Astrocyte of the cerebellum (primary cell): ENCODE data around the gene NEAT1.

Experiments
- DNase-seq: peaks from one replicate; pipeline ENCODE4 v3.0.0-alpha.2; 2011; ENCODE audit warnings: low read depth
- H3K4me3 ChIP-seq: 2 replicates; pipeline ENCODE4 v1.5.1; 2011; ENCODE audit warnings: mild to moderate bottlenecking, low read depth, low read length, moderate library complexity
- in situ Hi-C: cut with HindIII; loops from 2 replicates; pipeline ENCODE4 v1.10.0; 2017; ENCODE audit warnings: low sequenced_read_pairs
- TF ChIP-seq, protein P1 (sequence below): IDR thresholded peaks from 2 replicates; pipeline ENCODE4 v1.5.1; 2012; ENCODE audit warnings: low read length, low read depth, moderate library complexity, mild to moderate bottlenecking; ENCODE audit errors: missing control alignments

NEAT1 gene

DNA sequence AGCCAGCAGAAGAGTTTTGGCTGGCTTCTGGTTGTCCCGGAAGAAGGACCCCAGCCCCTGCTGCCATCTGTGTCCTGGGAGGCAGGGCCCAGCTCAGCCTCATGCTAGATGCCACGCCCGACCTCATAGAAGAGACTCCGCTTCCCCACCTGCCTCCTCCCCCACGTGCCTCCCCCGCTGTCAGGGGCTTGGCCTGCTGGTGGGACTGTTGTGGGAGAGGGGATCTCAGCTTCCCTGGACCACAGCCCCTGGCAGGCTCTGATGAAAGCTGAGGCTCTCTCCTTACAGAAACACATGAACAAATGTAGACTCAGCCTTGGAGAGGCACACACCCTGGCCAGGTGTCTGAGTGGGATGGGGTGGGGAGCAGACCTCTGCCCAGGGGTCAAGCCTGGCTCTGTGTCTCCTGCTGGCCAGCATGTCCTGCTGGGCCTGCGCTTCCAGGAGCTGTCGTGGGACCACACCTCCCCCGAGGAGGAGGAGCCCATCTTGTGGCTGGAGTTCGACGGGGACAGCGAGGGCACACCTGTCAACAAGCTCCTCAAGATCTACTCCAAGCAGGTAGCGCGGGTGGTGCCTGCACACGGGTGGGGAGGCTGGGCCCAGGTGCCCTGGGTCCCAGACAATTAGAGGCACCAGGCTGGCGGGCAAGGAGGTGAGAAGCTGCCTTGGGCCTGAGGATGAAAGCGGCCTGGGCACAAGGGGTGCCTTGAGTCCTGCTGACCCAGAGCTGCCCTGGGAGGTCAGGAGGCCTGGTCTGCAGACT lies 22.1 kb upstream of the NEAT1 start:
- H3K4me3 ChIP-seq: no peak overlapping the region
- in situ Hi-C loops: no loop called here
- TF ChIP-seq, protein P1, sequence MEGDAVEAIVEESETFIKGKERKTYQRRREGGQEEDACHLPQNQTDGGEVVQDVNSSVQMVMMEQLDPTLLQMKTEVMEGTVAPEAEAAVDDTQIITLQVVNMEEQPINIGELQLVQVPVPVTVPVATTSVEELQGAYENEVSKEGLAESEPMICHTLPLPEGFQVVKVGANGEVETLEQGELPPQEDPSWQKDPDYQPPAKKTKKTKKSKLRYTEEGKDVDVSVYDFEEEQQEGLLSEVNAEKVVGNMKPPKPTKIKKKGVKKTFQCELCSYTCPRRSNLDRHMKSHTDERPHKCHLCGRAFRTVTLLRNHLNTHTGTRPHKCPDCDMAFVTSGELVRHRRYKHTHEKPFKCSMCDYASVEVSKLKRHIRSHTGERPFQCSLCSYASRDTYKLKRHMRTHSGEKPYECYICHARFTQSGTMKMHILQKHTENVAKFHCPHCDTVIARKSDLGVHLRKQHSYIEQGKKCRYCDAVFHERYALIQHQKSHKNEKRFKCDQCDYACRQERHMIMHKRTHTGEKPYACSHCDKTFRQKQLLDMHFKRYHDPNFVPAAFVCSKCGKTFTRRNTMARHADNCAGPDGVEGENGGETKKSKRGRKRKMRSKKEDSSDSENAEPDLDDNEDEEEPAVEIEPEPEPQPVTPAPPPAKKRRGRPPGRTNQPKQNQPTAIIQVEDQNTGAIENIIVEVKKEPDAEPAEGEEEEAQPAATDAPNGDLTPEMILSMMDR: no peak
- no peak for DNase-seq

DNA sequence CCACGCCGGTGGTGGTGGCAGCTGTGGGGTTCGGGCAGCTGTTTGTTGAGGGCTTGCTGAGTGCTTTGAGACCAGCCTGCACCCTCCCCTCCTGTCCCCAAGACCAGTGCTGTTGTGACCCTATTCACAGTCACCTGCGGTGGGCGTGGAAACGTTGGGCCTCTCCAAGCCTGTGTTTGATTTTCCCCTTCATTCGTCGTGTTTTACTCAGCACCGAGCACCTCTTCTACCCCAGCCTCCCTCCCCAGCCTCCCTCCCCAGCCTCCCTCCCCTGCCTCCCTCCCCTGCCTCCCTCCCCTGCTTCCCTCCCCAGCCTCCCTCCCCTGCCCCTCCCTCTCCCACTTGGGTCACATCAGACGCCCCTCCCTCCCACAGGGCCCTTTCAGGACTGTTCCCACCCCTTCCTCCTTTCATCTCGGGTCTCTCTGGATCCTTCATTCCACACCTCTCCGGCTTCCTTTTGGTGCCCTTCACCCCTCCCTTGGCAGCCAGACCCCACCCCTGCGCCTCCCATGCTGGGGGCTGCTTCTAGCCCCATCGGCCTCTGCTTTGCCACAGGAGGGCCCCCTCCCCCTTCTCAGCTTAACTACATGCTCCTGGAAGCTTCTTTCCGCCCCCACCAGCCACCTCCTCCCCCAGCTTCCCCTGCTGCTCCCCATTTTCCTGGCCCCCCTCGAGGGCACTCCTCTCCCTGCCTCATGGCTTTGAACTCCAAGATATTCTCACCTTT lies 21.4 kb upstream of the NEAT1 start:
- no peak for DNase-seq
- TF ChIP-seq, protein P1: no peak
- in situ Hi-C loops: no loop called here
- H3K4me3 ChIP-seq: no peak overlapping the region

DNA sequence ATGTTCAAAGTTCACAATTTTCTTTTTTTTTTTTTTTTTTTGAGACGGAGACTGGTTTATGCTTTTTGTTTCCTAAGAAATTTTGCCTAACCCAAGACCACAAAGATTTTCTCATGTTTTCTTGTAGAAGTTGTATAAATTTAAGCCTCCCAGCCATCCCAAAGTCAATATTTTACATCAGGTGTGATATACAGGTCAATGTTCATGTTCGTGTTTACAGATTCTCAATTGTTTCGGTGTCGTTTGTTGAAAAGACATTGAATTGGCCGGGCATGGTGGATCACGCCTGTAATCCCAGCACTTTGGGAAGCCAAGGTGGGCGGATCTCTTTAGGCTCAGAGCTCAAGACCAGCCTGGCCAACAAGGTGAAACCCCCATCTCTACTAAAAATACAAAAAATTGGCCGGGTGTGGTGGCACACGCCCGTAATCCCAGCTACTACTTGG lies 20.8 kb upstream of the NEAT1 start:
- DNase-seq: no peak
- in situ Hi-C loops: no loop called here

DNA sequence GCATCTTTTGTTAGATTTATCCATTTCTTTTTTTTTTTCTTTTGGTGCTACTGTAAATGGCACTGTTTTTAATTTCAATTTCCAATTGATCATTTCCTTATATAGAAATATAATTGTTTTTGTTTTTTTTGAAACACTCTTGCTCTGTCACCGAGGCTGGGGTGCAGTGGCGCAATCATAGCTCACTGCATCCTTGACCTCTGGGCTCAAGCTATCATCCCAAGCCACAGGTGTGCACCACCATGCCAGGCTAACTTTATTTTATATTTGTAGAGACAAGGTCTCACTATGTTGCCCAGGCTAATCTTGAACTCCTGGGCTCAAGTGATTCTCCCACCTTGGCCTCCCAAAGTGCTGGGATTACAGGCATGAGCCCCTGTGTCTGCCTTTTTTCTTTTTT lies 19.8 kb upstream of the NEAT1 start:
- TF ChIP-seq, protein P1: no peak
- in situ Hi-C loops: no loop called here
- H3K4me3 ChIP-seq: no peak overlapping the region
- no peak for DNase-seq

More for the DNA sequence above, 20.8 kb upstream of the NEAT1 start:
- TF ChIP-seq, protein P1: no peak
- H3K4me3 ChIP-seq: no peak overlapping the region

DNA sequence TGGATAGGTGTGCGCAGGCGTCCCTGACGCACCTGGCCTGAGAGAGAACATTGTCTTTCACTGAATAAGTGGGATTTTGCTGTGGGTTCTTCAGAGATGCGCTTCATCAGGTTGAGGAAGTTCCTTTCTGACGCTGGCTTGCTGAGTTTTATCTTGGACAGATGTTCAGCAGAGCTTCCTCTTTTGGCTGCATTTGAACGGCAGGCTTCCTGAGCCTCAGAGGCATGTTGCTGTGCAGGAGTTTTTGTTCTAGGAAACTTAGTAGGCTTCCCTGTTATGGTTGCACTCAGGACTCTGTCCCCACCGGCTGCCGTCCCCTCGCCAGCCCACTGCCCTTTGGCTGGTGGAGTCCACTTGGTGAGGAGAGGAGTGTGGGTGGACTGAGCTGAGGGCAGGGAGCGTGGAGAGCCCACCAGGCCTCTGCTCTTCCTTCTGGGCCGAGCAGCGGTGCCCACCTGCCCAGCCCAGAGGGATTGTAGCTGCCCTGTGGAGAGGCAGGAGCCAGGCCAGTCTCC lies 18.9 kb upstream of the NEAT1 start:
- in situ Hi-C loops: no loop called here
- H3K4me3 ChIP-seq: no peak overlapping the region
- TF ChIP-seq, protein P1: no peak
- DNase-seq: no peak

DNA sequence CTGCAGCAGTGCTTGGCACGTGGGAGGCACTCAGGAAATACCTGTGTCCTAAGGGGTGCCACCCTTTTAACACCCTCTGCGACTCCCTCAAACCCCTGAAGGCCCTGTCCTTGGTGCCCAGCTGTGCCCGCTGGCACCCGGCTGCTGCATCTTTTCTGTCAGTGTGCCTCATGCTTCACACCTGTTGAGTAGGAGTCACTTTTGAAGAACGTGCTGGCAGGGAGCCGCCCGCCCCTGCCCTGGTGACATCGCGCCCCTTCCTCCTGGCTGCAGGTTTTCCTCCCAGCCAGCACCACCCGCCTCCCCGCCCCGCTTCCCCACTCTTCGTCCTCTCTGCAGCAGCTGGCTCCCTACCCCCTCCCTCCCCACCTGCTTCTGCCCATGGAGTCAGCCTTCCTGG lies 18.4 kb upstream of the NEAT1 start:
- in situ Hi-C loops: no loop called here
- TF ChIP-seq, protein P1: no peak
- H3K4me3 ChIP-seq: no peak overlapping the region
- DNase-seq: no peak
